ENCODE results near the gene GPC5.

Gene GPC5

DNA sequence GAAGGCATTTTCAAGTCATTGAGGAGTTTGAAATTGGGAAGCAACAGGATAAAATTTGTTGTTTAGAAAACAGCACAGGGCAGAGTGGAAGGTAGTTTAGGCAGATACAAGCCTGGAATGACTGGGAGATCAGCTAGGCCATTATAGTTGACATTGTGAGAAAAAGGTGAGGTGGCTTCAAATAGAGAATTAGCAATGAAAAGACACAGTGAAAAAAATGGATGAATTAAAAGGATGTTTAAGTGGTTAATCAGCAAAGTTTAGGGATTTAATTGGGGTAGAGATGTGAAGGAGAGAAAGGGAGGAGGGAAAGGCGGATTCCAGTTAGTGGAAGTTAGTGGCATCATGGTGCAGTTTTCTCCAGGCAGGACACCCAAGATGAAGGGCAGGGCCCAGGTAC is 1257.7 kb downstream of the GPC5 start:
- Histone ChIP-seq H3K14ac (ENCODE audit: low read length) (no peak overlapping the region), H4K12ac (ENCODE audit: low read depth, low read length) (no peak overlapping the region)
- WGBS (ENCODE audit: extremely low coverage, insufficient coverage, insufficient read length): 100% methylated on average over 1 of the region's 1 CpG

DNA sequence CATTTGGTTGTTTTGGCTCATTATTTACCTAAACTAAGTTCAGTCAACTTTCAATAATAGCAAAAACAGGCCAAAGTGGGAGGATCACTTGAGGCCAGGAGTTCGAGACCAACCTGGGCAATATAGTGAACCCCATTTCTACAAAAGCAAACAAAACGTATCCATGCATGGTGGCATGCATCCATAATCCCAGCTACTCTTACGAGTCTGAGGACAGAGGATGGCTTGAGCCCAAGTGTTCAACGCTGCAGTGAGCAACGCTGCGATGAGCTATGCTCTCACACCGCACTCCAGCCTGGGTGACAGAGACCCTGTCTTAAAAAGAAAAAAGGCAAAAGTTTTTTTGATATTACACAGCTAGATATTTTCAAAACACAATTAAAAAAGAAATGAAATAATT is 1258.2 kb downstream of the GPC5 start:
- H3K4me3 ChIP-seq (ENCODE audit: low read depth, low read length): no peak overlapping the region
- H2AK5ac ChIP-seq (ENCODE audit: low read length): no peak overlapping the region
- no peaks in the 10 kb centered on the region for H3K36me3 ChIP-seq (ENCODE audit: control insufficient read depth in 1 of 2, insufficient read depth in 2 of 2, low read length in 2 of 2)
- H2AFZ ChIP-seq (ENCODE audit: insufficient read depth, low read length, poor library complexity): no peak overlapping the region
- no peak overlapping the region for H3K23ac ChIP-seq (ENCODE audit: low read length)
- H3K18ac ChIP-seq (ENCODE audit: low read length): no peak overlapping the region
- H2BK120ac ChIP-seq (ENCODE audit: insufficient read depth, low read length, poor library complexity): no peak overlapping the region
- no peak overlapping the region for H3K4ac ChIP-seq (ENCODE audit: low read depth, low read length)
- no CpG with 5 or more reads among the region's 7 CpGs for WGBS (ENCODE audit: extremely low coverage, insufficient coverage, insufficient read length)
- no peak overlapping the region for H4K12ac ChIP-seq (ENCODE audit: low read depth, low read length)
- no peak overlapping the region for H2BK5ac ChIP-seq (ENCODE audit: low read depth, low read length, poor library complexity)
- H3K9ac ChIP-seq (ENCODE audit: low read length): no peak overlapping the region
- no peak for DNase-seq
- no peak overlapping the region for H2BK12ac ChIP-seq (ENCODE audit: low read length)
- no peaks in the 10 kb centered on the region for H3K79me2 ChIP-seq (ENCODE audit: control insufficient read depth, insufficient read depth, low read length, poor library complexity)
- H3K9me3 ChIP-seq (ENCODE audit: insufficient read depth, low read depth, low read length): no peaks in the 10 kb centered on the region
- H3K27ac ChIP-seq (ENCODE audit: low read depth, low read length): no peak overlapping the region
- no peak overlapping the region for H3K4me2 ChIP-seq (ENCODE audit: low read length)
- H3K14ac ChIP-seq (ENCODE audit: low read length): no peak overlapping the region
- H4K8ac ChIP-seq (ENCODE audit: low read depth, low read length): no peak overlapping the region
- H3K79me1 ChIP-seq (ENCODE audit: low read length): no peaks in the 10 kb centered on the region
- no peaks in the 10 kb centered on the region for H3K27me3 ChIP-seq (ENCODE audit: insufficient read depth, low read length)
- H3K4me1 ChIP-seq (ENCODE audit: control insufficient read depth in 1 of 2, insufficient read depth in 2 of 2, low read length in 2 of 2): no peaks in the 10 kb centered on the region
- no peak overlapping the region for H4K91ac ChIP-seq (ENCODE audit: low read depth, low read length)

More for the DNA sequence above, 1257.7 kb downstream of the GPC5 start:
- H2AFZ ChIP-seq (ENCODE audit: insufficient read depth, low read length, poor library complexity): no peak overlapping the region
- no peak overlapping the region for H3K4me2 ChIP-seq (ENCODE audit: low read length)
- H3K79me1 ChIP-seq (ENCODE audit: low read length): no peaks in the 10 kb centered on the region
- no peak overlapping the region for H2BK5ac ChIP-seq (ENCODE audit: low read depth, low read length, poor library complexity)
- H3K4me3 ChIP-seq (ENCODE audit: low read depth, low read length): no peak overlapping the region
- no peak overlapping the region for H2BK12ac ChIP-seq (ENCODE audit: low read length)
- H3K27me3 ChIP-seq (ENCODE audit: insufficient read depth, low read length): no peaks in the 10 kb centered on the region
- H3K27ac ChIP-seq (ENCODE audit: low read depth, low read length): no peak overlapping the region
- no peaks in the 10 kb centered on the region for H3K9me3 ChIP-seq (ENCODE audit: insufficient read depth, low read depth, low read length)
- H3K4ac ChIP-seq (ENCODE audit: low read depth, low read length): no peak overlapping the region
- H3K23ac ChIP-seq (ENCODE audit: low read length): no peak overlapping the region
- no peak overlapping the region for H2AK5ac ChIP-seq (ENCODE audit: low read length)
- no peak overlapping the region for H3K9ac ChIP-seq (ENCODE audit: low read length)
- no peak overlapping the region for H3K18ac ChIP-seq (ENCODE audit: low read length)
- no peak overlapping the region for H4K8ac ChIP-seq (ENCODE audit: low read depth, low read length)
- H3K4me1 ChIP-seq (ENCODE audit: control insufficient read depth in 1 of 2, insufficient read depth in 2 of 2, low read length in 2 of 2): no peaks in the 10 kb centered on the region
- DNase-seq: no peak
- no peaks in the 10 kb centered on the region for H3K36me3 ChIP-seq (ENCODE audit: control insufficient read depth in 1 of 2, insufficient read depth in 2 of 2, low read length in 2 of 2)
- H2BK120ac ChIP-seq (ENCODE audit: insufficient read depth, low read length, poor library complexity): no peak overlapping the region
- no peak overlapping the region for H4K91ac ChIP-seq (ENCODE audit: low read depth, low read length)
- H3K79me2 ChIP-seq (ENCODE audit: control insufficient read depth, insufficient read depth, low read length, poor library complexity): no peaks in the 10 kb centered on the region

DNA sequence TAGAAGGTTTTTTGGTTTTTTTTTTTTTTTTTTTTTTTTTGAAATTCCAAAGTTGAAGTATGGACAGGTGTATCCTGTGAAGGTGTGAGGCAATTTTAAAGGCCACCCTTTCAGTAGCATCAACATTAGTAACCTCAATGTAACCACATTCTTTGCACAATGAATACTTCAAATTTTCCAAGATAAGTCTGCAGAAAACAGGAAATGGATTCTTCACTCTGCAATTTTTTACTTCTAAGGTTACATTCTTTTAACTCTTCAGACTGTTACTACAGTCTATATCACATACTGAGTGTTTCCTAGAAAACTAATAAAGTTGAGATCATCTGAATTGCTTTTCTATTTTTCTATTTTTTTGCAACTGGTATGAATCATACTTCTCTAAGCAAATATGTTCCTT is 1259.1 kb downstream of the GPC5 start:
- H2BK12ac ChIP-seq (ENCODE audit: low read length): no peak overlapping the region
- no peak overlapping the region for H3K27ac ChIP-seq (ENCODE audit: low read depth, low read length)
- no peaks in the 10 kb centered on the region for H3K79me1 ChIP-seq (ENCODE audit: low read length)
- no peak overlapping the region for H4K8ac ChIP-seq (ENCODE audit: low read depth, low read length)
- H3K27me3 ChIP-seq (ENCODE audit: insufficient read depth, low read length): no peaks in the 10 kb centered on the region
- no peak overlapping the region for H3K4me3 ChIP-seq (ENCODE audit: low read depth, low read length)
- no peak overlapping the region for H4K91ac ChIP-seq (ENCODE audit: low read depth, low read length)
- no peaks in the 10 kb centered on the region for H3K9me3 ChIP-seq (ENCODE audit: insufficient read depth, low read depth, low read length)
- H3K4ac ChIP-seq (ENCODE audit: low read depth, low read length): no peak overlapping the region
- H3K4me2 ChIP-seq (ENCODE audit: low read length): no peak overlapping the region
- no peak overlapping the region for H2AFZ ChIP-seq (ENCODE audit: insufficient read depth, low read length, poor library complexity)
- H3K18ac ChIP-seq (ENCODE audit: low read length): no peak overlapping the region
- H2BK120ac ChIP-seq (ENCODE audit: insufficient read depth, low read length, poor library complexity): no peak overlapping the region
- no peaks in the 10 kb centered on the region for H3K36me3 ChIP-seq (ENCODE audit: control insufficient read depth in 1 of 2, insufficient read depth in 2 of 2, low read length in 2 of 2)
- no peak overlapping the region for H3K9ac ChIP-seq (ENCODE audit: low read length)
- H2AK5ac ChIP-seq (ENCODE audit: low read length): no peak overlapping the region
- H3K4me1 ChIP-seq (ENCODE audit: control insufficient read depth in 1 of 2, insufficient read depth in 2 of 2, low read length in 2 of 2): no peaks in the 10 kb centered on the region
- no peak overlapping the region for H3K14ac ChIP-seq (ENCODE audit: low read length)
- peak in 1 of 2 donors; percentile 2 for DNase-seq
- no peak overlapping the region for H4K12ac ChIP-seq (ENCODE audit: low read depth, low read length)
- H2BK5ac ChIP-seq (ENCODE audit: low read depth, low read length, poor library complexity): no peak overlapping the region
- H3K79me2 ChIP-seq (ENCODE audit: control insufficient read depth, insufficient read depth, low read length, poor library complexity): no peaks in the 10 kb centered on the region
- no peak overlapping the region for H3K23ac ChIP-seq (ENCODE audit: low read length)

DNA sequence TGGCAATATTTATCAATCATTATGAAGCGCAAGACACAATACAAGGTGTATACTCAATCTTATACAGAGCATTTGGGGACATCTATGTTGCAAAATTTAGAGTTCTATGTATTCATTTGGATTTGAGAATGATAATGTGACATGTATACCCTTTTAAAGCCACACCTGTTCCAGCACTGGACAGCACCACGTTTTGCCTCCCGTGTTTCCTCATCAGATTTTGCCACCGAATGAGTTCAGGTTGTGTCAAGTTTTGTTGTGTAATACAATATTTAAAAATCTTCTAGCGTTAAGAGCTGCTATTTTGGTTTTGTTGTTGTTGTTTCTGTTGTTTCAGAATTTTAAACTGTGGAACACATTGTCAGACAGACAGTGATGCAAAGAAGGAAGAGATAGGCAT is 1259.9 kb downstream of the GPC5 start:
- Histone ChIP-seq H3K79me1 (ENCODE audit: low read length) (no peaks in the 10 kb centered on the region), H4K91ac (ENCODE audit: low read depth, low read length) (no peak overlapping the region), H3K4me3 (ENCODE audit: low read depth, low read length) (no peak overlapping the region), H3K4me1 (ENCODE audit: control insufficient read depth in 1 of 2, insufficient read depth in 2 of 2, low read length in 2 of 2) (no peaks in the 10 kb centered on the region), H3K27ac (ENCODE audit: low read depth, low read length) (no peak overlapping the region), H2AFZ (ENCODE audit: insufficient read depth, low read length, poor library complexity) (no peak overlapping the region), H3K4me2 (ENCODE audit: low read length) (no peak overlapping the region), H3K4ac (ENCODE audit: low read depth, low read length) (no peak overlapping the region), H3K9me3 (ENCODE audit: insufficient read depth, low read depth, low read length) (no peaks in the 10 kb centered on the region), H3K14ac (ENCODE audit: low read length) (no peak overlapping the region), H4K8ac (ENCODE audit: low read depth, low read length) (no peak overlapping the region), H4K12ac (ENCODE audit: low read depth, low read length) (no peak overlapping the region), H3K79me2 (ENCODE audit: control insufficient read depth, insufficient read depth, low read length, poor library complexity) (no peaks in the 10 kb centered on the region), H2BK5ac (ENCODE audit: low read depth, low read length, poor library complexity) (no peak overlapping the region), H3K9ac (ENCODE audit: low read length) (no peak overlapping the region), H3K36me3 (ENCODE audit: control insufficient read depth in 1 of 2, insufficient read depth in 2 of 2, low read length in 2 of 2) (no peaks in the 10 kb centered on the region), H2BK120ac (ENCODE audit: insufficient read depth, low read length, poor library complexity) (no peak overlapping the region), H3K18ac (ENCODE audit: low read length) (no peak overlapping the region), H2BK12ac (ENCODE audit: low read length) (no peak overlapping the region), H2AK5ac (ENCODE audit: low read length) (no peak overlapping the region), H3K23ac (ENCODE audit: low read length) (no peak overlapping the region), H3K27me3 (ENCODE audit: insufficient read depth, low read length) (no peaks in the 10 kb centered on the region)
- WGBS (ENCODE audit: extremely low coverage, insufficient coverage, insufficient read length): no CpG with 5 or more reads among the region's 5 CpGs
- no peak for DNase-seq
